HFF-Myc (cell line): ENCODE measurements around the gene PTAFR.

ENCODE experiments used
- DNase-seq: peaks from one replicate; pipeline ENCODE4 v3.0.0-alpha.2; 2011; ENCODE audit warnings: low read depth; ENCODE audit errors: extremely low read depth
- H3K4me3 ChIP-seq: replicated peaks from 2 replicates; pipeline ENCODE4 v1.5.1; 2011; ENCODE audit warnings: low read depth, mild to moderate bottlenecking, control low read depth, low read length
- TF ChIP-seq, protein P1 (sequence below): IDR thresholded peaks from 2 replicates; pipeline ENCODE4 v1.5.1; 2012; ENCODE audit warnings: mild to moderate bottlenecking, low read depth, low read length, control low read depth; ENCODE audit errors: missing control alignments

Gene PTAFR

DNA sequence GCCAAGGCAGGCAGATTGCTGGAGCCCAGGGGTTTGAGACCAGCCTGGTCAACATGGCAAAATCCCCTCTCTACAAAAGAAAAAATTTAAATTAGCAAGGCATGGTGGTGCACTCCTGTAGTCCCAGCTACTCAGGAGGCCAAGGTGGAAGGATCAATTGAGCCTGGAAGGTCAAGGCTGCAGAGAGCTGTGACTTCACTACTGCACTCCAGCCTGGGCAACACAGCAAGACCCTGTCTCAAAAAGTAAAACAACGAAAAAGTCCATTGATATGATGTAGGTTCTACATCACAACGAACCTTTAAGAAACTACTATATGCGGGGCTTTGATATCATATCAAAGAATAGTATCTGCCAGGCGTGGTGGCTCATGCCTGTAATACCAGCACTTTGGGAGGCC, 20.9 kb downstream of the PTAFR start:
- DNase-seq: no peak
- TF ChIP-seq, protein P1, sequence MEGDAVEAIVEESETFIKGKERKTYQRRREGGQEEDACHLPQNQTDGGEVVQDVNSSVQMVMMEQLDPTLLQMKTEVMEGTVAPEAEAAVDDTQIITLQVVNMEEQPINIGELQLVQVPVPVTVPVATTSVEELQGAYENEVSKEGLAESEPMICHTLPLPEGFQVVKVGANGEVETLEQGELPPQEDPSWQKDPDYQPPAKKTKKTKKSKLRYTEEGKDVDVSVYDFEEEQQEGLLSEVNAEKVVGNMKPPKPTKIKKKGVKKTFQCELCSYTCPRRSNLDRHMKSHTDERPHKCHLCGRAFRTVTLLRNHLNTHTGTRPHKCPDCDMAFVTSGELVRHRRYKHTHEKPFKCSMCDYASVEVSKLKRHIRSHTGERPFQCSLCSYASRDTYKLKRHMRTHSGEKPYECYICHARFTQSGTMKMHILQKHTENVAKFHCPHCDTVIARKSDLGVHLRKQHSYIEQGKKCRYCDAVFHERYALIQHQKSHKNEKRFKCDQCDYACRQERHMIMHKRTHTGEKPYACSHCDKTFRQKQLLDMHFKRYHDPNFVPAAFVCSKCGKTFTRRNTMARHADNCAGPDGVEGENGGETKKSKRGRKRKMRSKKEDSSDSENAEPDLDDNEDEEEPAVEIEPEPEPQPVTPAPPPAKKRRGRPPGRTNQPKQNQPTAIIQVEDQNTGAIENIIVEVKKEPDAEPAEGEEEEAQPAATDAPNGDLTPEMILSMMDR: no peak
- H3K4me3 ChIP-seq: no peak overlapping the region

DNA sequence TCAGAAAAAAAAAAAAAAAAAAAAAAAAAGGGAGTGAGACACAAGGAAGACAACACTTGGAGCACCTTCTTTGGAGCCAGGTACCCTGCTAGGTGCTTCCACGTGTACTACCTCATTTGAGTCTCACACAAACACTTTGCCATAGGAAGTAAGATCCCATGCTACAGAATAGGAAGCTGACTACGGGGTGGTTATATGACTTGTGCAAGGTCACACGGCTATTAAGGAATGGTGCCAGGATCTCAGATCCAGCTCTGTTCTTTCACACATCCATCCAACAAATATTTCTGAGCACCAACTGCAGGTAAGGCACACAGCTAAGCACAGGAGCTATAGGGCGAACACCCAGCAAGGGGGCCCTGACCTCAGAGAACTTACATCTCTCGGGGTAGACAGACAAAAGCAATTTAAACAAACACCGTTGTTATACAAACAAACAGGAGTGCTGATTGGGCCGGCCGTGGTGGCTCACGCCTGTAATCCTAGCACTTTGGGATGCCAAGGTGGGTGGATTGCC, 22.4 kb downstream of the PTAFR start:
- H3K4me3 ChIP-seq: no peak overlapping the region
- no peak for DNase-seq
- TF ChIP-seq, protein P1: no peak

DNA sequence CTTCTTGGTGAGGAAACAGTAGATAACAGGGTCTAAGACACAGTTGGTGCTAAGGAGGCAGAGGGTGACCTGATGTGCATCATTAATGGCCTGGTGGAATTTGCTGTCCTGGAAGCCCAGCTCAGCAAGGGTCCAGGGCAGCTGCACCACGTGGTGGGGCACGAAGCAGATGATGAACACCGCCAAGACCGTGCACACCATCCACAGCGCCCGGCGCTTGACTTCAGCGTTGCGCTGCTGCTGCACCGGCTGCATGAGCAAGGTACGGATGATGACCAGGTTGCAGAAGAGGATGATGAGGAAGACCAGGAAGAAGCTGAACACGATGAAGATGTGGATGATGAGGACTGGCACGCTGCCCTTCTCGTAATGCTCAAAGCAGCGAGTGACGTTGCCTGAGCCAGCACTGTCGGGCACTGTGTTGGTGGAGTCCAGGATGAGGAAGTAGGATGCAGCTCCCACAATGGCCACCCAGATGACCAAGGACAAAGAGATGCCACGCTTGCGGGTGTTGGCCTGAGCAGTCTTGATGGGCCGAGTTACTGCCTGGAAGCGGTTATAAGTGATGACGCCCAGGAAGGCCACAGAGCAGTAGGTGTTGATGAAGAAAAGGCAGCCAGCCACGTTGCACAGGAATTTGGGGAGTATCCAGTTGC, 26.2 kb downstream of the PTAFR start:
- TF ChIP-seq, protein P1: no peak
- DNase-seq: no peak
- H3K4me3 ChIP-seq: no peak overlapping the region

DNA sequence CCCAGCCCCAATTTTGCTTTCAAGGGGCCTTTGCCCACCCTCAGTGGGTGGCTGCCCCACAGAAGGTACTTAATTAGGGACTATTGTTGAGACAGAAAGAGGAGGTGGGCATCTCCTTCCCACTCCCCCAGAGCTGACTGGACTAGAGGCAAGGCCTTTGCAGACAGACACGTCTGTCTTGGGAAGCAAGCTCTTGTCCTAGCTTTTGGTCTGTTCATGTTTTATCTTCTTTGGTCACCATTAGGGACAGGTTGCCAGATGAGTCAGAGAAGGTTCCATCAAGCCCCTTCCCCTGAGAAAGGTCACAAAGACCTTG, 27.7 kb downstream of the PTAFR start:
- no peak overlapping the region for H3K4me3 ChIP-seq
- no peak for DNase-seq
- TF ChIP-seq, protein P1: no peak

DNA sequence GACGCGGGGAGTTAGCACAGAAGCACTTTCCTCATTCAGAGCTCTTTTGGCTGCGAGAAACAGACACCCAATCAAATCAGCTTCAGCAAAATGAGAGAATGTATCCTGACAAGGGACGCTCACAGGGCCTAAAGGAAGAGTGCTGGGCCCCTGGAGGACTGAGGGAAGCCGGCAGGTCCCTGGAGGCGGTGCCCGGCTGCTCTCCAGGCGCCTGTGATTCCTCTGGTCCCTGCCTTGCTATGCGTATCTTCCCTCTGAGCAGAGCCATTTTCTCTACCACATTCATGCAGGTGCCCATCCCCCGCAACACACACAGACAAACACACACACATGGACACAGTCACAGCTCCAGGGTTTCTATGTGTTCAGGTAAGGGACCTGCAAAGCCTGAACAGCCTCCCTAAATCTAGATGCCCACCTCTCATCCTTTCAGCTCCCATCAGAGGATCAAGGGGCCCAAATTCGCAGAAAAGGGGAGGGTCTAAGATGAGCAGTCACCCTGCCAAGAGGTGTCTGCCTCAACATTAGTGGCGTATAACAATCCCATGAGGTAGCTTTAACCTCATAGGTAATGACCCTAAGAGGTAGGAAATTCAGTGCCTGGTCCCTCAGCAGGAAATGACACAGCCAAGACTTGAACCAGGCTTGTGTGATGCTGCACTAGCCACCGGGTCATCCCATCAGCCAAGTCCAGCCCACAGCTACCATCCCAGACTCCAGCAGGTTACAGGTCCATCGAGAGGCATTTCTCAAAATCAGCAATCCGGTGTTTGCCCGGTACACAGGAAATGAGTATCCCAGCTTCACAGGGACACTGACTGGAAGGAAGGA, 29.0 kb downstream of the PTAFR start:
- H3K4me3 ChIP-seq: no peak overlapping the region
- DNase-seq: no peak
- TF ChIP-seq, protein P1: no peak

DNA sequence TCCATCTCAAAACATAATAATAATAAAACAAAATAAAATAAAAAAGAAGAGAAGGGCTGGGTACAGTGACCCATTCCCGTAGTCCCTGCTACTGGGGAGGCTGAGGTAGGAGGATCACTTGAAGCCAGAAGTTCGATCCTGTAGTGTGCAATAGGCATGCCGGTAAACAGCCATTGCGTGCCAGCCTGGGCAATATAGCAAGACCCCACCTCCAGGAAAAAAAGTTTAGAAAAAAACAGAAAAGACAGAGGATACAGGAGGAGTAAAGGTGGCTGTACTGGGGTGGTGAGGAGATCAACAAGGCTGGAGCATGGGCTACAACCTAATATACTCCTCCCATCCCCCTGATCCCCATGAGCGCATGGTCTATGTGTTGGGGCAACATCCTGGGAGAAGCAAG, 30.8 kb downstream of the PTAFR start:
- no peak for DNase-seq
- no peak overlapping the region for H3K4me3 ChIP-seq
- TF ChIP-seq, protein P1: no peak
